Measurements from ENCODE around the gene ARPC3.

GRCh38 chr12:110498984-110499706, 49.0 kb upstream of the ARPC3 start:
- no peak for TF ChIP-seq CTCF (IDR thresholded peaks at IDR 0.05 in 2 of 3, conservative IDR thresholded peaks at IDR 0.05 in 1 of 3; ENCODE audit: insufficient read depth in 2 of 3, low read depth in 1 of 3, low read length in 3 of 3)
- no peak for TF ChIP-seq ZBTB17 (CRISPR knock-in tag; IDR thresholded peaks at IDR 0.05)
- TF ChIP-seq ARHGAP35 (IDR thresholded peaks at IDR 0.05; ENCODE audit: partially characterized antibody): no peak
- TF ChIP-seq TBL1XR1 (IDR thresholded peaks at IDR 0.05; ENCODE audit: low read length in 2 of 2): no peak
- no peak for TF ChIP-seq ZNF395 (CRISPR knock-in tag; IDR thresholded peaks at IDR 0.05)
- TF ChIP-seq THRA (IDR thresholded peaks at IDR 0.05): no peak
- no peak for TF ChIP-seq CBX5 (IDR thresholded peaks at IDR 0.05; ENCODE audit: borderline replicate concordance, low read depth)
